ENCODE data around the gene RCCD1.

RCCD1 gene

GRCh38 chr15:90939756-90940155 lies 14.9 kb upstream of the RCCD1 start:
- CTCF ChIA-PET: interaction anchor here (0.7 to 3.1 kb wide), 3 partner anchors 8 to 103 kb away, joined by 3 to 13 read pairs (median 3); partner anchors contain the start of gene HDDC3
- TF ChIP-seq FOXA1 (IDR thresholded peaks at IDR 0.05) (no peak), NFRKB (IDR thresholded peaks at IDR 0.05) (no peak), HDGF (IDR thresholded peaks at IDR 0.05; ENCODE audit: borderline replicate concordance) (no peak), BHLHE40 (IDR thresholded peaks at IDR 0.05; ENCODE audit: borderline replicate concordance) (no peak), CTBP1 (IDR thresholded peaks at IDR 0.05; ENCODE audit: borderline replicate concordance) (no peak), SP1 (IDR thresholded peaks at IDR 0.05) (no peak), LEF1 (IDR thresholded peaks at IDR 0.05; ENCODE audit: borderline replicate concordance) (no peak), SUZ12 (IDR thresholded peaks at IDR 0.05) (no peak), FOXM1 (IDR thresholded peaks at IDR 0.05; ENCODE audit: borderline replicate concordance) (no peak), PKNOX1 (IDR thresholded peaks at IDR 0.05) (no peak), ARNT (IDR thresholded peaks at IDR 0.05) (no peak), ZNF384 (IDR thresholded peaks at IDR 0.05) (no peak), ELF4 (IDR thresholded peaks at IDR 0.05) (no peak), L3MBTL2 (conservative IDR thresholded peaks at IDR 0.05) (no peak), TARDBP (IDR thresholded peaks at IDR 0.05) (no peak), FOXK2 (IDR thresholded peaks at IDR 0.05) (no peak)
- POLR2A ChIA-PET: interaction anchor here (1.3 to 1.4 kb wide), 2 partner anchors 10 to 14 kb away, joined by 4 to 7 read pairs; partner anchors contain the start of gene RCCD1
- DNase-seq (ENCODE audit: extremely low spot score): no peak

DNA sequence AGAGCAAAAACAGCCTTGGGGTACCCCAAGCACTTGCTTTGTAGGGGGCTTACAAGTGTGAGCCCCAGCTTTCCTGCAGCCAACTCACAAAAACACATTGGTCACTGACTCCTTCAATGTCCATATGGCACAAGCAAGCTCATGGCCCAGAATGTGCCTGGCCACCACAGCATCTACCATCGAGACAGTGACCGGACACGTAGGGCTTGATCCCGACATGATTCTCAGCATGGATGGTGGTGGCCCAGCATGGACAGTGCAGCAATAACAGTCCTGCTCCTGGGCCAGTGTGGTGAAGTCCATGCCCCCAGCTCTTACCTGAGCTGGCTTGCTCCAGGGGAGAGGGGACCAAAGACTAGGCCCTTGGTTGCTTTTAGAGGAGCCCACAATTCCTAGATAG lies 13.6 kb upstream of the RCCD1 start:
- ChIA-PET POLR2A (interaction anchor here (1.3 to 4.0 kb wide), 2 partner anchors 9 to 13 kb away, joined by 6 to 21 read pairs; partner anchors contain the start of genes HDDC3 and RCCD1), CTCF (interaction anchor here (3.1 kb wide), 1 partner anchor 9 kb away, joined by 13 read pairs; the partner anchor contains the start of gene HDDC3)
- no peak for DNase-seq (ENCODE audit: extremely low spot score)
- TF ChIP-seq TARDBP (IDR thresholded peaks at IDR 0.05) (no peak), CTBP1 (IDR thresholded peaks at IDR 0.05; ENCODE audit: borderline replicate concordance) (no peak), HDGF (IDR thresholded peaks at IDR 0.05; ENCODE audit: borderline replicate concordance) (no peak), NFRKB (IDR thresholded peaks at IDR 0.05) (no peak), L3MBTL2 (conservative IDR thresholded peaks at IDR 0.05) (no peak), ARNT (IDR thresholded peaks at IDR 0.05) (no peak), LEF1 (IDR thresholded peaks at IDR 0.05; ENCODE audit: borderline replicate concordance) (no peak), FOXM1 (IDR thresholded peaks at IDR 0.05; ENCODE audit: borderline replicate concordance) (no peak)

DNA sequence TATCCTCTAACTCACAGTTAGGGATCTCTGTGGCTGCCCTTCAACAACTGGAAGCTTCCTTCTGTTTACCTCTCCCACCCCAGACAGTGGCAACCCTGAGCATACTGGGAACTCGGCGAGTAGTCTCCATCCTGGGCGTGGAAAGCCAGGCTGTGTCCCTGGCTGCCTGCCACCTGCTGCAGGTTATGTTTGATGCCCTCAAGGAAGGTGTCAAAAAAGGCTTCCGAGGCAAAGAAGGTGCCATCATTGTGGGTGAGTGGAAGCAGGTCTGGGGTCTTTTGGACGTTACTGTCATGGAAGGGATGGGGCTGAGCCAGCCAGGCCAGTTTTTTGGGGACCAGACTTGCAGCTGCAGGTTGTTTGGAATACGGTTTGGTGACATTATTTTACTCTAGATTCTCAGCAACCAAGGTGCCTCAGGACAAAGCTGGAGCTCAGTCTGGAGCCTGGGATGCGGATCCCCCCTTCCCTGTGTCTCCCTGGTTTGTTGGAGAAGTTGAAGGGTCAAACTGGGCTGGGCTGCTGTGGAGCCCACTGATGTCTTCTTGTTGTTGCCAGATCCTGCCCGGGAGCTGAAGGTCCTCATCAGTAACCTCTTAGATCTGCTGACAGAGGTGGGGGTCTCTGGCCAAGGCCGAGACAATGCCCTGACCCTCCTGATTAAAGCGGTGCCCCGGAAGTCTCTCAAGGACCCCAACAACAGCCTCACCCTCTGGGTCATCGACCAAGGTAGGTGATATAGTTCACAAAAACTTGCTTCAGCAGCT lies 12.1 kb upstream of the RCCD1 start:
- POLR2A ChIA-PET: interaction anchor here (1.5 to 4.0 kb wide), 3 partner anchors 10 to 12 kb away, joined by 5 to 21 read pairs (median 5); partner anchors contain the start of genes HDDC3 and RCCD1
- CTCF ChIA-PET: interaction anchor here (0.7 to 3.1 kb wide), 3 partner anchors 8 to 14 kb away, joined by 3 to 13 read pairs (median 12); partner anchors contain the start of genes HDDC3 and UNC45A
- TF ChIP-seq BHLHE40 (IDR thresholded peaks at IDR 0.05; ENCODE audit: borderline replicate concordance) (no peak), ARNT (IDR thresholded peaks at IDR 0.05) (no peak), PKNOX1 (IDR thresholded peaks at IDR 0.05) (no peak)
- DNase-seq (ENCODE audit: extremely low spot score): no peak

GRCh38 chr15:90945091-90945490 lies 9.6 kb upstream of the RCCD1 start:
- no peak for TF ChIP-seq BHLHE40 (IDR thresholded peaks at IDR 0.05; ENCODE audit: borderline replicate concordance)
- no peak for TF ChIP-seq PKNOX1 (IDR thresholded peaks at IDR 0.05)
- no peak for TF ChIP-seq ZNF384 (IDR thresholded peaks at IDR 0.05)
- no peak for TF ChIP-seq SP1 (IDR thresholded peaks at IDR 0.05)
- TF ChIP-seq FOXM1 (IDR thresholded peaks at IDR 0.05; ENCODE audit: borderline replicate concordance): no peak
- no peak for TF ChIP-seq SUZ12 (IDR thresholded peaks at IDR 0.05)
- TF ChIP-seq LEF1 (IDR thresholded peaks at IDR 0.05; ENCODE audit: borderline replicate concordance): no peak
- POLR2A ChIA-PET: interaction anchor here (1.7 to 2.1 kb wide), 2 partner anchors 8 to 10 kb away, joined by 5 to 9 read pairs; partner anchors contain the start of gene UNC45A
- no peak for DNase-seq (ENCODE audit: extremely low spot score)
- CTCF ChIA-PET: interaction anchor here (1.2 to 3.8 kb wide), 2 partner anchors 11 to 12 kb away, joined by 5 to 26 read pairs; partner anchors contain the start of genes HDDC3 and UNC45A

DNA sequence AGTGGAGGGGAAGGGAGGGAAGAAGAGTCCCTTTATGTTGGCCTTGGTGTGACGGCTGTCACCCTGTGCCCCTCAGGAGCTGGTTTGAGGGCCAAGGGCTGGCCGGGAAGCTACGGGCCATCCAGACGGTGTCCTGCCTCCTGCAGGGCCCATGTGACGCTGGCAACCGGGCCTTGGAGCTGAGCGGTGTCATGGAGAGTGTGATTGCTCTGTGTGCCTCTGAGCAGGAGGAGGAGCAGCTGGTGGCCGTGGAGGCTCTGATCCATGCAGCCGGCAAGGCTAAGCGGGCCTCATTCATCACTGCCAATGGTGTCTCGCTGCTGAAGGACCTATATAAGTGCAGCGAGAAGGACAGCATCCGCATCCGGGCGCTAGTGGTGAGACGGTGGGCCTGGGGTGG lies 8.1 kb upstream of the RCCD1 start:
- DNase-seq (ENCODE audit: extremely low spot score): no peak
- CTCF ChIA-PET: interaction anchor here (3.8 kb wide), 1 partner anchor 13 kb away, joined by 26 read pairs; the partner anchor contains the start of genes HDDC3 and UNC45A
- TF ChIP-seq FOXK2 (IDR thresholded peaks at IDR 0.05) (no peak), ARNT (IDR thresholded peaks at IDR 0.05) (no peak), HDGF (IDR thresholded peaks at IDR 0.05; ENCODE audit: borderline replicate concordance) (no peak), BHLHE40 (IDR thresholded peaks at IDR 0.05; ENCODE audit: borderline replicate concordance) (no peak), FOXA1 (IDR thresholded peaks at IDR 0.05) (no peak), PKNOX1 (IDR thresholded peaks at IDR 0.05) (no peak), L3MBTL2 (conservative IDR thresholded peaks at IDR 0.05) (no peak), ELF4 (IDR thresholded peaks at IDR 0.05) (no peak), TARDBP (IDR thresholded peaks at IDR 0.05) (no peak), FOXM1 (IDR thresholded peaks at IDR 0.05; ENCODE audit: borderline replicate concordance) (no peak), CTBP1 (IDR thresholded peaks at IDR 0.05; ENCODE audit: borderline replicate concordance) (no peak), LEF1 (IDR thresholded peaks at IDR 0.05; ENCODE audit: borderline replicate concordance) (no peak), SUZ12 (IDR thresholded peaks at IDR 0.05) (no peak)
- POLR2A ChIA-PET: interaction anchor here (0.5 to 3.6 kb wide), 4 partner anchors 8 to 29 kb away, joined by 3 to 22 read pairs (median 12); partner anchors contain the start of genes HDDC3, RCCD1 and UNC45A

Data from HEK293T (cell line).